CD4-positive, alpha-beta T cell treated with Interleukin-15 for 4 hours (primary cell): Measurements from ENCODE around the gene SLC17A2.
A peak's percentile ranks its signal among the peaks of the same experiment; 100 is the strongest.

ENCODE experiments used
- DNase-seq: peaks from one replicate; pipeline ENCODE4 v3.0.0-alpha.2; 2020; ENCODE audit warnings: low spot score

SLC17A2 gene, protein sequence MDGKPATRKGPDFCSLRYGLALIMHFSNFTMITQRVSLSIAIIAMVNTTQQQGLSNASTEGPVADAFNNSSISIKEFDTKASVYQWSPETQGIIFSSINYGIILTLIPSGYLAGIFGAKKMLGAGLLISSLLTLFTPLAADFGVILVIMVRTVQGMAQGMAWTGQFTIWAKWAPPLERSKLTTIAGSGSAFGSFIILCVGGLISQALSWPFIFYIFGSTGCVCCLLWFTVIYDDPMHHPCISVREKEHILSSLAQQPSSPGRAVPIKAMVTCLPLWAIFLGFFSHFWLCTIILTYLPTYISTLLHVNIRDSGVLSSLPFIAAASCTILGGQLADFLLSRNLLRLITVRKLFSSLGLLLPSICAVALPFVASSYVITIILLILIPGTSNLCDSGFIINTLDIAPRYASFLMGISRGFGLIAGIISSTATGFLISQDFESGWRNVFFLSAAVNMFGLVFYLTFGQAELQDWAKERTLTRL

DNA sequence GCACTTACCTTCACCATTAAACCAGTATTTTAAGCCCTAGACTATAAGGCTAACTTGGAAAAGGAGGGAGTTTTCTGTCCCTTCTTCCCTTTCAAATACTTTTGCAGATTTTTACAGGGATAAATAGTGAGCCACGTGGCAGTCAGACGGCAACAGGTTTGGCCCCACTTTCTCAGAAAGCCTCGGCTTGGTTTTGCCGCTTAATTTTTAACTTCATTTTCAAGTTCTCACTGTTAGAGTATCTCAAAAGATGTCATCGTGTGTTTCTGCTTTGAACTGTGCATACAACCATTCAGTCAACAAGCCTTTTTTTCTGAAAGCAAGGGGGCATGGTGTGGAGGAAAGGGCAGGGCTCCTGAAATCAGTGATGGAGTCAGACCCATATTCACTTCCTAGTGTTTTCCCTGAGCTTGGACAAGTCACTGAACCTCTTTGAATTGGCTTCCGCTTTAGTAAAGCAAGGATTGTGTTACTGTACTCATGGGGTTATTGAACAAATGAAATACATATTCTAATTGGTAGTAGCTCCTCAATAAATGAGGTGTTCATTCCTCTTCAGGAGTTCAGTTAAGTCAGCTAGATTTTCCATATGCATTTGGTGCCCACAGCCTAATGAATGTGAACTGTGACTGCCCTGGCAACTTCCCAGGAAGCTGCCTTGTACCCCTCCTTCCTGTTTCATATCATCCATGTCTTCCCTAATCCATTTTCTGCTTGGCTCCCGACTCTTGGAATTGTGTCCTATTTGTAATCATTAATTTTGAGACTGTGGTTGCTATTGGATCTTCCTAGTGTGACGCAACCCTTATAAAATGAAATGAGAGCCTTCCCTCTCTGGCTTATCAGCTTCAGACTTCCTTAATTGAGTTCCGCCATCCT is at the start of gene SLC17A2:
TSS of gene SLC17A2 (minus strand) at position 160 of the 879 bp plus-strand sequence. CDS start 4,895 bp downstream, outside the sequence.
- no peak for DNase-seq

DNA sequence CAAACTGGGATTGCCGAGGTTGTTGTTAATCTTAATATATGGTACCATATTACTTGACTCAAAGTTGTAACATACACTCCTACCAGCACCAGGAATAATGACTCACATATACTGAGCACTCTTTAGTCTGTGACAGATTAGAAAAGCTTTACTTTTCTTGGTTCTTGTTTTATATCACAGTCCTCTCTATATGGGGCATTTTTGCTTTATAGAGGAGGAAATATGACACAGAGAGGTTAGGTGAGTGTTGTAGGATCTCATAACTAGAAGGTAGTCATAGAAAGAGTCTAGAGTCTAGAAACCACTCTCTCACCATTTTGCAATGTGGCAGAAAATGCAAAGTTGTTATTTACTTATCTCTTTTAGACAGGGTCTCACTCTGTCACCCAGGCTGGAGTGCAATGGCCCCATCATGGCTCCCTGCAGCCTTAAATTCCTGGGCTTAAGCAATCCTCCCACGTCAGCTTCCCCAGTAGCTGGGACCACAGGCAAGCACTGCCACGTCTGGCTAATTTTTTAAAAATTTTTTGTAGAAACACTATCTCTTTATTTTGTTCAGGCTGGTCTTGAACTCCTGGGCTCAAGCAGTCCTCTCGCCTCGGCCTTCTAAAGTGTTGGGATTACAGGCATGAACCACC is 45.6 kb upstream of the SLC17A2 start:
- no peak for DNase-seq

DNA sequence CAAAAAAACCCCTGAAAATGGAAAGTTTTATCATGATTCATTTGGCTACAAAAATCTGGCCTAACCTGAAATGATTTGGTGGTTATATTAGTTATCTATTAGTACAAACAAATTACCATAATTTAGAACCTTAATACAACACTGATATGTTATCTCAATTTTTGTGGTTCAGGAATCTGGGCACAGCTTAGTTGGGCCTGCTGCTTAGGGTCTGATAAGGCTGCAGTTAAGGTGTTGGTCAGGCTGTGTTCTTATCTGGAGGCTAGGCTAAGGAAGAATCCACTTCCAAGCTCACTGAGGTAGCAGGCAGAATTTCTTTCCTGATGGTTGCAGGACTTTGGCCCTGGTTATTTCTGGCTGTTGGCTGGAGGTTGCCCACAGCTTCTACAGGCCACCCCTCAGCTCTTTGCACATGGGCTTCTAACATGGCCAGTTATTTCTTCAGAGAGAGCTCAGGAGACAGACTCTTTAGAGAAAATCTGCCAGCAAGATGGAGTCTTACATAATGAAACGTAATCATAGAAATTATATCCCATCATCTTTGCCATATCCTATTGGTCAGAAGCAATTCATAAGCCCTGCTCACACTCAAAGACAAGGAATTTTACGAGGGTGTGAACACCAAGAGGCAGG is 43.5 kb upstream of the SLC17A2 start:
- no peak for DNase-seq

DNA sequence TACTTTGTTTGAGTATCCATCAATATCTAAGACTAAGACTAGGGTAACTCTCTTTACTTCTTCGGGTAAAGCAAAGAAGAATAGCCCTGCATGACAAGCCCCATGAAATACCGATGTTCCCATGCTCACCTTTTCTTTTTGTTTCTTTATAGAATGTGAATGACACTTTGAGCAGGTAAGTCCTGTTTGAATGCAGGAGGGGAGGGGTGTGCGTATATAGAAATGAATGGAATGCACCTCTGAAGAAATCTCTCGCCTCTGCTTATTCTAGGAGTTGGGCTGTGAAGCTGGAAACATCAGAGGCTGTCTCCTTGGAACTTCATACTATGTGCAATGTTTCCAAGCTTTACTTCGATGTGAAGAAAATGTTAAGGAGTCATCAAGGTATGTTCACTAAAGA is 42.4 kb upstream of the SLC17A2 start:
- DNase-seq, result no peak

DNA sequence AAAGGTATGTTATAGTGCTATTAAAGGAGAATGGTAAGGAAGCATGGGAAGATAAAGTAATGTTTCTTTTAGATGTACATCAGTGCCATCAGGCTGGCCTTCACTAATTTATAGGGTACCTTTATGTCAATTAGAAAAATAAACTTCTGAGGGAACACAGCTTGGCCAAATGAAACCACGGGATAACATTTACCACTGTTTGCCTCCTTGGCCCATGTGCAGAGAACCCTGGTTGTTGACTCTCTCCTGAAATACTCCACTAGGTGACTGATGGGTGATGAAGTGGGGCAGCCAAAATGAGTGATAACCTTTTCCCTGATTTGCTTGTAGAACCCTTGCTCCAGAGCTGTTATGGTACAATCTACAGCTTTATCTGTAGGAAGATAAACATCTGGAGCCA is 41.6 kb upstream of the SLC17A2 start:
- DNase-seq, result no peak

DNA sequence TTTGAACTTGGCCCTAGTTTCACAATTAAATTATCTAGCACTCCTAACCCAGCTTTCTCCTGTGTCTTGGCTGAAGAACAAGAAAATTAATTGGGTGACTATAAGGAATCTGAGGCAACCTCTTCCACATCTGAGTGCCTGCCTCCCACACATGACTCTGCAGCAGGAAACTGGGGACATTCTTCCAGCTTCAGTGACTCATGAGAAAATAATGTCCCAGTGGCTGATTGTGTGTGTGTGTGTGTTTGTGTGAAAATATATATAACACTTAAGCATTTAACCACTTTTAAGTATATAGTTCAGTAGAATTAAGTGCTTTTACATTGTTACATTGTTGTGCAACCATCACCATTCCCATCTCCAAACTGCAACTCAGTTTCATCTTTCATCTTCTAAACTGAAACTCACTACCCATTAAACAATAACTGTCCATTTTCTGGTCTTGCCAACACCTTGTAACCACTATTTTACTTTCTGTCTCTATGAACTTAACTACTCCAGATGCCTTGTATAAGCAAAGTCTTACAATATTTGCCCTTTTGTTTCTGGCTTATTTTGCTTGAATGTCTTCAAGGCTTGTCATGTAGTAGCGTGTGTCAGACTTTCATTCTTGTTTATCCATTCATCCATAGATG is 40.8 kb upstream of the SLC17A2 start:
- DNase-seq, result no peak

DNA sequence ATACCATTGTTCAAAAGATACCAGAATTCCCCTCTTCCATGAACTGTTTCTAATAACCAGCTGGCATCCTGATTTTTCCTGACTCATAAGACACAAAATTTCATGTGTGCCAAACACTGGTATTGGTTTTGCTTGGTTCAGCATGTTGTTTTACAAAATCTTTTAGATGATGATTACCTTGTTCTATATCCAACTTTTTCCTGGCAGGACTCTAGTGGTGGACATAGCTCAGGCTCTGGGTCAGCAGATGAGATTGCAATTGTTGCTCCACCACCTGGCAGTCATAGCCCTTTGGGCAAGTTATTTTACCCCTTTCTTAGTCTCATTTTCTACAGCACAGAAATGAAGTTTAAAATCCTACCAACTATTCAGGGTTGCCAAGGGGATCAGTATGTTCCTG is 38.3 kb upstream of the SLC17A2 start:
- DNase-seq, result no peak

DNA sequence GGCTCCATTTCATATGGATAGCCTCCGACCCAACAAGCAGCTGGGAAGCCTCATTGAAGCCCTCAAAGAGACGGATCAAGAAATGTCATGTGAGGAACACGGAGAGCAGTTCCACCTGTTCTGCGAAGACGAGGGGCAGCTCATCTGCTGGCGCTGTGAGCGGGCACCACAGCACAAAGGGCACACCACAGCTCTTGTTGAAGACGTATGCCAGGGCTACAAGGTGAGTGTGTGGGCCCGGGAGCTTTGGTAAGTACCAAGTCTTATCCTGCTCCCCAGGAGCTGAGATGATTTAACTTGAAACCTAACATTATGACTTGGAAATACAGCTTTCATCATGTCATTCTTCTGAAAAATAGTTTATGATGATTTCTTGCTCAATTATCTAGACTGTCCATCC is 36.2 kb upstream of the SLC17A2 start:
- DNase-seq, result no peak

DNA sequence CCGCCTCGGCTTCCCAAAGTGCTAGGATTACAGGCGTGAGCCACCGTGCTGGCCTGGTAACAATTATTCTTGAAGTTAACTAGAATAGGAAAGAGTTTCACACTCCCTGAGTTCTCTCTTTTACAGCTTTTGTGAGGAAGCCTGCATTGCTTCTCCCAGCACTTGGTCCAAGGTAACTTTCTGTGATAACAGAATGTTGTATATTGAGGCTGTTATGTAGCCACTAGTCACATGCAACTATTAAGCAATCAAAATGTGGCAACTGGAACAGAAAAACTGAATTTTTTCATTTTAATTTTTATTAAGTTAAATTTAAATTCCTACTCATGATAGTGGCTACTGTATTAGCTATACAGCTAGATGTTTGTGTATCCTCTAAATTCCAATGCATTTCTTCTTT is 34.6 kb upstream of the SLC17A2 start:
- no peak for DNase-seq

DNA sequence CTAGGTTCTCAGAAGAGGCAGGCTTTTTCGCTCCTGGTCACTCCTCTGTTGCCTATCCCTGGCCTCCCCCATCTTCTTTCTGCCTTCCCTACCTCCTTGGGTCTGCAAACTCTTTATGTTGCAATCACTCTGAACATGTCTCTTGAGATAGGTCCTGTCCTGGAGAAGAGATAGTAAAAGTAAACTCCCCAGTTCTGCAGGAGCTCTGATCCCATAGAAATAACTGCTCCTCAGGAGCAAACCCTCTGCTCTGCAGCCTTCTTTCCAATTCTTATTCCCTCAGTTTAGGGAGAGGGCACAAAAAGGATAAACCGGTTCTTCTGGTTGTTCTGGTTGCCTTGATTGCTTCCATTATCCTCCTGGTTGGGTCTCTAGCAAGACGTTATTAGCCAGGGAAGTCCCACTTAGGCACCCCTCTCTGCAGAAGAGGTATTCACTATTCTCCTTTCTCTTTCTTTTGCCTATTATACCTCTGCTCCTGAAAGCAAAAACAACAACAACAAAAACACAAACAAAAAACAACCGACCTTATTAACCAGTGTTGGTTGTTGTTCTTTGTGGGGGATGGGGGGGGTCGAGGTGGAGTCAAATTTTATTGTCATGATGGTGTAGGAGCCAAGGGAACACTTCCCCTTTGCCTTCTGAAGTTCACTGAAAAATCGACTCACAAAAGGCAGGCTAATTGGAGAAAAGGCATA is 33.1 kb upstream of the SLC17A2 start:
- no peak for DNase-seq

DNA sequence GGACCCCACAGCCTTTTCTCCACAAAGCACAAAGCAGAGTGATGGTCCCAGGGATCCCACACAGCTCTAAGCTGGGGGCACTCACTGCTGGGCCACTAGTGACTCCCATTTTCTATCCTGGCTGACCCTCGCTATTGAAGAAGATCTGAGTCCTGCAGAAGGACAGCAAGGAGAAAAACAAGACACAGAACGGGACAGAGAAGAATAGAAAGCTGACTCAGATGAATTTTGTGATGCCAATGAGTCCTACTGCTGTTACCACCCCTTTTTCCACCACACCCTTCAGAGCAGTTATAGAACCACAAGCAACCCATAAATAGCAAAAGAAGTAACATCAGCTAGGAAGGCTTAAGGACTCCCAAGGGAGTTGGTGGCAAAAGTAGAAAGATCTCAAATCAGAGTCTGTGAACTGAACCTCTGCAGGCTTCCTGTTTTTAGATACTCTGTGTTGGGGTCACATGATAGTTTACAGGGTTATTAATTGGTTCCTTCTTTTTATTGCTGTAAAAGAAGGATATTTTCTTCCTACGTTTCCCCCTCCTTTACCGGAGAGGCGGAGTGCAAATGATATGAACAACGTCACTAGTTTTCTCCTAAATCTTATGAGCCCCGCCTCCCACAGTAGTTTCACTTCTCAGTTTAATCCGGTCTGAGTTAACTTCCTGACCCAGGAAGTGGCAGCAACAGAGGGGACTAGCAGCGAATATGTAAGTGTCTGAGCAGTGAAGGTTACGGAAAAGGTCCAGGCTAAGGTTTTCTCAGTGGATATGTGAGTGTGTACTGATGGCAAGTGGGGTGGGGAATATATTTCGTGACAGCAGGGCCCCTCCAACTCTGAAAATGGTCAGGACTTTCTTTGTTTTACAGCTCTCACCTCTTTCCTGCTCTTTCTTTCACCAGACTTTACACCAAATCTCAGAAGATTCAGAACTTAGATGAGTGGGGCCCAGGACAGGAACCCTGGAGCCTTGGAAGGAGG is 31.9 kb upstream of the SLC17A2 start, which contains the start of gene TRIM38:
TSS of gene TRIM38 (plus strand) at position 654 of the 979 bp plus-strand sequence. CDS start 3,721 bp downstream, outside the sequence.
- peak; percentile 82 for DNase-seq

DNA sequence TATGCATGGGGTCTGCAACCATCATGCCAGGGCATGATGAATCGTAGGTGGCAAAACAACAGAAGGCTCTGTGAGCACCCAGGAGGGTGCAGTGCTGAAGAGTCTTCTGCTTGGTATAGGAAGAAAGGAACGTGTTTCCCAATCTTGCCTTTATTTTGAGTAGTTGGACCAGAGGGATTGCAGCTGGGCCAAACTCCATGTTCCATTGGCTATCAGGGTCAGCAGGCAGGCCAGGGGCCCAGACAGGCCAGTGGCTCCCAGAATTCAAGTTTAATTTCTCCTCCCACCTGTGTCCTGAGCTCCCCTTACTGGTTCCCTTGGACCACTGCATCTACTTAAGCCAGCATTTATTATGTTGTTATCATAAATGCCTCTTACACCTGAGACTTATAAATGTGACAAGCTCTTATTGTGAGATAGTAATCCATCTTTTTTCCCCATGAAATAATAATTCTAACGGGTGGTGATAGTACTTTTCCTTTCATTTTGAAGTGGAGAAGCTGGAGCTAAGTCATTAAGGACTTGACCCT is 31.2 kb upstream of the SLC17A2 start:
- DNase-seq, result no peak

DNA sequence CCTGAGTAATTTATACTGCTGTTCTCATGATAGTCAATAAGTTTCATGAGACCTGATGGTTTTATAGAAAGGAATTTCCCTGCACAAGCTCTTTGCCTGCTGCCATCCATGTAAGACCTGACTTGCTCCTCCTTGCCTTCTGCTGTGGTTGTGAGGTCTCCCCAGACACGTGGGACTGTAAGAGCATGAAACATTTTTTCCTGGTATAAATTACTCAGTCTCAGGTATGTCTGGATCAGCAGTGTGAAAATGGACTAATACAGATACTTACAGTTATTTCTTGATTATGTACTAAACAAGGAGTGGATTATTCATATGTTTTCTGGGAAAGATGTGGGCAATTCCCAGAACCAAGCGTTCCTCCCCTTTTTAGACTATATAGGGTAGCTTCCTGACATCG is 30.2 kb upstream of the SLC17A2 start:
- DNase-seq, result peak; percentile 50

DNA sequence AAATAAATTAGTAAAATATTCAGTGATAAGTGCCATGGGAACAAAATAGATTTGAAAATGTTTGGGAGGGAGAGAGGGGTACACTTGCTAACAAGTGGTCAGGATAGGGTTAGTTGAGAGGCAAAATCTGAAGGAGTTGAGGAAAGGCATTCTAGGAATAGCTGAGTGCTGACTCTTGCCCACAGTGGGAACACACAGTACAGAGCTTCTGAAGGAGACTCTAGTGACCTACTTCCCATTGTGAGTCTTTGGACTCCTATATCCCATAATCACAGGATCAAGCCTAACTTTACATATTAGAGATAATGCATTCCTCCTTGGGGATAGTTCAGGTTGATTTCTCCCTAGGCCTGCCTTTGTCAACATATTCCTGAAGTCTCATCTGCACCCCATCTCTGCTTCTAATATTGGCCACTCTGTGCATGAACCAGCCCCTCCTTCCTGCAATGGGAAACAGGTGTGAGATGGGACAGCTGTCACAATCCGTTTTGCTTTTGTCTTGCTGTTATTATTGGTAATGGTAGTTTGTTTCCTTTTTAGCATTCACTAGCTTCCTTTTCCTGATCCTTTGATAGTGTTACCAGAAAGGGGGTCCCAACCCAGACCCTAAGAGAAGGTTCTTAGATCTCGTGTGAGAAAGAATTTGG is 29.5 kb upstream of the SLC17A2 start:
- no peak for DNase-seq

DNA sequence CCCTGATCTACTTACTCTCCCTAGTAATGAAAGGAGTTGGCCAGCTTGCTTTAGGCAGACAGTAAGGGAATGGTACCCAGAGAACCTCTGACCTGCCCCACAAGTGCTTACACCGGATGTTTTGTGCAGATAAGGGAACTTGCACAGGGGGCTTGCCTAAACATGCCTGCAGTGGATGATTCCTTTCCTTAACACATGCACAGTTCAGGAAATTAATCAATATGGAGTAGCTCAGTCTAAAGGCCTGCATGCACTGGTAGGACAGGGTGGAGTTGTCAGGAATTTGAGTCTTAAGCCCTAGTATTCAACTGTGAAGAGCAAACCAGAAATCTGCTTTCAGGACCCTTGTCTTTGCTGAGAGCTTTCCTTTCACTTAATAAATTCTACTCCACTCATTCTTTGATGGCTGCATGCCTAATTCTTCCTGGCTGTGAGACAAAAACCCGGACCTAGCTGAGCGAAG is 28.2 kb upstream of the SLC17A2 start:
- DNase-seq, result no peak

DNA sequence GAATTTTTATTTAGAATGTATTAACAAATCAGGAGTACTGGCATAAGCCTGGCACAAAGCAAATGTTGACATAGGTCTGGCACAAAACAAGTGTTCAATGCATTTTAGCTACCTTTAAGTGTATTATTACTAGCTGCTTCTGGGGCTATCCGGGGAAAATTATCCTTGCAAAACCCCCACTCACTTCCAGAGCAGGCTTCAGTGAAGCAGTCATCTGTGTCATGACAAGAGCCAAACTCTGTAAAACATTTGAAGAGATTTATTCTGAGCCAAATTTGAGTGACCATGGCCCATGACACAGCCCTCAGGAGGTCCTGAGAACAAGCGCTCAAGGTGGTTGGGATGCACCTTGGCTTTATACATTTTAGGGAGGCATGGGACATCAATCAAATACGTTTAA is 25.7 kb upstream of the SLC17A2 start:
- DNase-seq, result no peak

DNA sequence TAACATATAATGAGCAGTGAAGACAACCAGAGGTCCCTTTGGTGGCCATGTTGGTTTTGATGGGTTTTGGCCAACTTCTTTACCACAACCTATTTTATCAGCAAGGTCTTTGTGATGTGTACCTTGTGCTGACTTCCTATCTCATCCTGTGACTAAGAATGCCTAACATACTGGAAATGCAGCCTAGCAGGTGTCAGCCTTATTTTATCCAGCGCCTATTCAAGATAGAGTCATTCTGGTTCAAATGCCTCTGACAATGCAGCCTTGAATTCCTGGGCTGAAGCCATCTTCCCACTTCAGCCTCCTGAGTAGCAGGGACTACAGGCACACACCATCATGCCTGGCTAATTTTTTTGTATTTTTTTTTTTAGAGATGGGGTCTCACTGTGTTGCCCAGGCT is 24.3 kb upstream of the SLC17A2 start:
- DNase-seq, result no peak

DNA sequence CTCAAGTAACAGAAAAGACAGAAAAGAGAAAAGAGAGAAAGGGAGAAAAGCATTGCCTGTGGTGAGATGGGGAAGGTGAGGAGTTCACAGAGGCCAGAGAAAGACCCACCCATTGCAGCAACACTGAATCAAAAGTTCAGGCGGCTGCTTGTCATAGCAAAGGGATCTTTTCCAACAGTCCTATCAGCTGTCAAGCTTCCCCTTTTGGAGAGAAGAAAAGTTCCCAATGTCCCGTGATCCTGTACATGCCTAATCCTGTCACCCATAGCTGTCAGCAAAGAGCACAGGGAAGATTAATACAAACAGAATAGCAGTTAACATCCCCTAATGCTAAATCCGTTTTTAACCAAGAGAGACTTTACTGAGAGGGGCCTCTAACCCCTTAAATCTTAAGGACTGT is 23.2 kb upstream of the SLC17A2 start:
- no peak for DNase-seq

DNA sequence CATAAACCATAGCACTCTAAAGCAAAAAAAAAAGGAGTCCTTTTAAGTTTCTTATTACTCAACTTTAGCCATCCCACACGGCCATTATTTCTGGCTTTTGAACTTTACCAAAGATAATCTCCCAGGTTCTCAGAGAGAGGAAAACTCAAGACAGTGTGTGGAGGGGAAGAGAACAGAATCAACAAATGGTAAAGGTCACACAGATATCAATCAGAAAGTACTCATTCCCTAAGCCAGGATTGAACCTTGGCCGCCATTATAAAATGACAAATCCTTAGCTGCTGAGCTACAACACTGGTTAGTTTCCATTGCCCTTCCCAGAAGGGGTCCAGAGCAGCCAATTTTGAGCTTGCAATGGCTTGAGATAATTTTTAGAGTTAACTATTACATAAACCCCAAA is 22.0 kb upstream of the SLC17A2 start:
- no peak for DNase-seq
